Measurements from ENCODE around the gene ST7L.

- TF ChIP-seq CTCF (IDR thresholded peaks at IDR 0.05; ENCODE audit: borderline replicate concordance, extremely low read depth, low read length, poor library complexity, severe bottlenecking) = no peak
- TF ChIP-seq EZH2 (IDR thresholded peaks at IDR 0.05; ENCODE audit: borderline replicate concordance, low read depth, low read length, severe bottlenecking) = no peak
Measured at GRCh38 chr1:112541299-112541698, 77.6 kb downstream of the ST7L start.
